Fibroblast of lung (primary cell): ENCODE measurements around the gene TNS3. TPM values are rescaled to one million over a fixed set of nuclear protein-coding genes. Genes with fewer than 3 reads are reported as not detected.

Experiments used
- DNase-seq, 2 donors: peaks; one replicate each; pipeline versions ENCODE4 v3.0.0 to v3.0.0-alpha.2; 2010; ENCODE audit warnings: low read depth in 2 of 2
- H2AFZ ChIP-seq: 2 replicates; pipeline ENCODE4 v1.5.1; 2012; ENCODE audit warnings: low read length, control low read depth, inconsistent platforms
- H3K27ac ChIP-seq: 2 replicates; pipeline ENCODE4 v1.5.1; 2011; ENCODE audit warnings: low read length, control low read depth; ENCODE audit not compliant: insufficient read depth
- H3K27me3 ChIP-seq: 2 replicates; pipeline ENCODE4 v1.5.1; 2011; ENCODE audit warnings: mild to moderate bottlenecking, low read length; ENCODE audit not compliant: control insufficient read depth, insufficient read depth
- H3K36me3 ChIP-seq: 2 replicates; pipeline ENCODE4 v1.5.1; 2011; ENCODE audit warnings: low read length; ENCODE audit not compliant: control insufficient read depth, insufficient read depth
- H3K4me1 ChIP-seq: 2 replicates; pipeline ENCODE4 v1.5.1; 2011; ENCODE audit warnings: low read length; ENCODE audit not compliant: control insufficient read depth, insufficient read depth; ENCODE audit errors: extremely low read depth
- H3K4me2 ChIP-seq: 2 replicates; pipeline ENCODE4 v1.5.1; 2011; ENCODE audit warnings: low read length, control low read depth; ENCODE audit not compliant: insufficient read depth; ENCODE audit errors: extremely low read depth
- H3K4me3 ChIP-seq, 4 experiments: fragments of 200-600 bp in 1 of 4; sonication (generic) in 1 of 4; replicated peaks in 1 of 4; 2 replicates each; pipeline ENCODE4 v1.5.1; 2011 to 2016; ENCODE audit warnings: low read length in 4 of 4, low read depth in 3 of 4, mild to moderate bottlenecking in 3 of 4, control low read depth in 2 of 4, inconsistent platforms in 1 of 4, mixed read lengths in 1 of 4; ENCODE audit not compliant: insufficient read depth in 1 of 4; ENCODE audit errors: control extremely low read depth in 1 of 4
- H3K79me2 ChIP-seq: 2 replicates; pipeline ENCODE4 v1.5.1; 2012; ENCODE audit warnings: mild to moderate bottlenecking, low read length, inconsistent platforms; ENCODE audit not compliant: control insufficient read depth, insufficient read depth
- H3K9ac ChIP-seq: 2 replicates; pipeline ENCODE4 v1.5.1; 2011; ENCODE audit warnings: mild to moderate bottlenecking, low read length, control low read depth; ENCODE audit not compliant: insufficient read depth
- H3K9me3 ChIP-seq: 2 replicates; pipeline ENCODE4 v1.5.1; 2012; ENCODE audit warnings: low read depth, low read length; ENCODE audit not compliant: control insufficient read depth, insufficient read depth
- H4K20me1 ChIP-seq: 2 replicates; pipeline ENCODE4 v1.5.1; 2011; ENCODE audit warnings: low read length; ENCODE audit not compliant: control insufficient read depth, insufficient read depth; ENCODE audit errors: extremely low read depth
- CTCF ChIP-seq, 2 donors: IDR thresholded peaks in 1 of 2; conservative IDR thresholded peaks in 1 of 2; 1 replicate in 1 of 2; 2 replicates in 1 of 2; pipeline ENCODE4 v1.5.1; 2011 to 2012; ENCODE audit warnings: low read length in 2 of 2, control low read depth in 1 of 2, inconsistent platforms in 1 of 2, low read depth in 1 of 2, mild to moderate bottlenecking in 1 of 2
- EZH2 ChIP-seq: IDR thresholded peaks from 2 replicates; pipeline ENCODE4 v1.5.1; 2012; ENCODE audit warnings: low read length, control low read depth, mild to moderate bottlenecking; ENCODE audit errors: missing control alignments
- polyA plus RNA-seq, 2 donors: library from polyadenylated mRNA; depleted of rRNA in 1 of 2; stranded (reverse) in 1 of 2; unstranded in 1 of 2; fragments of >200 nt; gene quantifications; 2 replicates each; pipeline ENCODE4 v1.2.1, GENCODE V29; 2011 to 2012; ENCODE audit warnings: missing spikeins in 1 of 2
- total RNA-seq: library from RNA; depleted of rRNA; stranded (reverse); fragments of >200 nt; gene quantifications from 2 replicates; pipeline ENCODE4 v1.2.1, GENCODE V29; 2014

The TNS3 gene
- total and polyA plus RNA-seq, 2 donors (not counting 1 experiment from before 2014, with no cell fraction given), result 74.4 to 88.8 TPM

DNA sequence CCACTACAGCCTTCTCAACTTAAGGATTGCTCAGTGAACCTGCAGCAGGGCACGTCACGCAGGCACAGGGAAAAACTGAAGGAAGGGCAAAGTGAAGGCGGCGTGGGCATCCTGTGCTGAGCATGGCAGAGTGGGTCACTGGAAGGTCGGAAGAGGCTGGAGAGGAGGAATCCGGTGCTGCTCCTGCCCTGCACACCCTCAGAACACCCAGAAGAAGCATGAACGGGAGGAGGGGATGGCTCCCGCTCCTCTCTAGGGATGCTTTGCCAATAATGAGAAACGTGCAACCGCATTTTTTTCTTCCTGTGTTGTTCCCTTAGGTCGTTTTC is 175.1 kb downstream of the TNS3 start:
- Histone ChIP-seq H3K4me2 (no peak overlapping the region), H3K36me3 (peaks cover 9% of the 10 kb centered on the region), H2AFZ (no peak overlapping the region), H3K9me3 (no peaks in the 10 kb centered on the region), H3K79me2 (no peaks in the 10 kb centered on the region), H3K4me3 (no peak overlapping the region), H3K27me3 (no peaks in the 10 kb centered on the region), H3K4me1 (no peaks in the 10 kb centered on the region), H4K20me1 (no peaks in the 10 kb centered on the region), H3K27ac (no peak overlapping the region), H3K9ac (no peak overlapping the region)
- no peak for DNase-seq
- TF ChIP-seq CTCF (conservative IDR thresholded peaks at IDR 0.05 in 1 of 2, IDR thresholded peaks at IDR 0.05 in 1 of 2; ENCODE audit: low read depth in 1 of 2, low read length in 2 of 2) (no peak), EZH2 (no peak)

- no peaks in the 10 kb centered on the region for H3K9me3 ChIP-seq
- no peak overlapping the region for H3K4me2 ChIP-seq
- no peaks in the 10 kb centered on the region for H3K79me2 ChIP-seq
- no peak overlapping the region for H3K4me3 ChIP-seq
- H3K4me1 ChIP-seq, result no peaks in the 10 kb centered on the region
- peaks cover 9% of the 10 kb centered on the region for H3K36me3 ChIP-seq
- no peaks in the 10 kb centered on the region for H3K27me3 ChIP-seq
- peak; percentile 56 to 74 for DNase-seq
- TF ChIP-seq EZH2, result no peak
- TF ChIP-seq CTCF (conservative IDR thresholded peaks at IDR 0.05 in 1 of 2, IDR thresholded peaks at IDR 0.05 in 1 of 2; ENCODE audit: low read depth in 1 of 2, low read length in 2 of 2), result no peak
- H4K20me1 ChIP-seq, result no peaks in the 10 kb centered on the region
- no peak overlapping the region for H3K9ac ChIP-seq
- no peak overlapping the region for H2AFZ ChIP-seq
- H3K27ac ChIP-seq, result no peak overlapping the region
These were observed 175.8 kb downstream of the TNS3 start for GRCh38 chr7:47405921-47406800.

DNA sequence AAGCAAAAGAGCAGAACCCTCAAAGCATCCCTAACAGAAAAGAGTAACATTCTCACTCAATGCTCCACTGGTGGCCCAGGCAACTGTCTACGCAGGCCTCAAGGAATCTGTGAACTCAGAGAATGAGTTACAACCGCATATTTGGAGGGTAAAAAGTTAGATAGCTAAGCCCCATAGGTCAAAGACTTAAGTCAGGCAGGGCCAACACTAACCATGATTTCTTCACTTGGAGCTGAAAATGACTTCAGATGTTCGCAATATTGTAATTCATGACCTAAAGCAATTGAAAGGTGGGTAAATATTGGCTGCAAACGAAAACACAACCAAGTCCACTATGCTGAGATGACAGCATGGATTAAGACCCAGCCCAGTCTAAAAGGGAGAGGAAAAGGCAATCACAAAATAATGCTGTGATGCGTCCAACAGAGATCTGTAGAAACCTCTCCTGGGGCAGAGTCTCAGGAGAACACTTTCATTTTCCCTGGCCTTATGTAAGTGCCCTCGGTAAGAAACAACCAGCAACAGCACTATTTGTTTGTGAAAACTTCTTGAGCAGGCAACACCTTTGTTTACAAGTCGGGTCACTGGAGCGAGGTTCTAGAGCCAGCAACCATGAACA is 176.5 kb downstream of the TNS3 start:
- H3K4me3 ChIP-seq, result no peak overlapping the region
- no peaks in the 10 kb centered on the region for H3K27me3 ChIP-seq
- no peaks in the 10 kb centered on the region for H3K79me2 ChIP-seq
- H3K4me1 ChIP-seq, result no peaks in the 10 kb centered on the region
- H3K9ac ChIP-seq, result no peak overlapping the region
- H3K27ac ChIP-seq, result no peak overlapping the region
- no peak overlapping the region for H3K4me2 ChIP-seq
- no peak for TF ChIP-seq CTCF (conservative IDR thresholded peaks at IDR 0.05 in 1 of 2, IDR thresholded peaks at IDR 0.05 in 1 of 2; ENCODE audit: low read depth in 1 of 2, low read length in 2 of 2)
- no peak for TF ChIP-seq EZH2
- DNase-seq, result peak in 1 of 2 donors; percentile 28
- H3K9me3 ChIP-seq, result no peaks in the 10 kb centered on the region
- H3K36me3 ChIP-seq, result peaks cover 9% of the 10 kb centered on the region
- no peaks in the 10 kb centered on the region for H4K20me1 ChIP-seq
- no peak overlapping the region for H2AFZ ChIP-seq
